GM23338 (cell line): Measurements from ENCODE around the gene SPECC1L. TPM values are rescaled to one million over a fixed set of nuclear protein-coding genes. Genes with fewer than 3 reads are reported as not detected.

Experiments
- ATAC-seq: fragments of 200-7000 bp; cut with Tn5 transposase; 3 replicates; pipeline ENCODE4 v1.9.1; 2020
- DNase-seq: peaks from one replicate; pipeline ENCODE4 v3.0.0-alpha.2; 2015; ENCODE audit warnings: low spot score
- H2AFZ ChIP-seq: fragments of 200-600 bp; sonication (generic); 2 replicates; pipeline ENCODE4 v1.8.0; 2016; ENCODE audit warnings: antibody characterized with exemption, mild to moderate bottlenecking, moderate library complexity
- H3F3A ChIP-seq: fragments of 200-600 bp; sonication (generic); replicated peaks from 2 replicates; pipeline ENCODE4 v1.8.0; 2017; ENCODE audit warnings: antibody characterized with exemption, mixed run types, low read depth
- H3K27ac ChIP-seq: fragments of 200-600 bp; sonication (generic); 2 replicates; pipeline ENCODE4 v1.6.1; 2016; ENCODE audit warnings: low read depth
- H3K27me3 ChIP-seq: fragments of 200-600 bp; sonication (generic); 2 replicates; pipeline ENCODE4 v1.8.0; 2016; ENCODE audit warnings: mild to moderate bottlenecking, mixed run types, moderate library complexity; ENCODE audit not compliant: insufficient read depth
- H3K36me3 ChIP-seq: fragments of 200-600 bp; sonication (generic); 2 replicates; pipeline ENCODE4 v1.8.0; 2016; ENCODE audit warnings: mild to moderate bottlenecking; ENCODE audit not compliant: insufficient read depth
- H3K4me1 ChIP-seq: fragments of 200-600 bp; sonication (generic); 2 replicates; pipeline ENCODE4 v1.8.0; 2016; ENCODE audit warnings: mild to moderate bottlenecking, moderate library complexity; ENCODE audit not compliant: insufficient read depth
- H3K4me2 ChIP-seq: fragments of 200-600 bp; sonication (generic); 2 replicates; pipeline ENCODE4 v1.7.1; 2017; ENCODE audit warnings: mixed run types
- H3K4me3 ChIP-seq: fragments of 200-600 bp; sonication (generic); 2 replicates; pipeline ENCODE4 v1.6.1; 2016; ENCODE audit warnings: mixed run types
- H3K79me2 ChIP-seq: fragments of 200-600 bp; sonication (generic); replicated peaks from 2 replicates; pipeline ENCODE4 v1.8.0; 2017; ENCODE audit warnings: mild to moderate bottlenecking; ENCODE audit not compliant: insufficient read depth
- H3K9me2 ChIP-seq: fragments of 200-600 bp; sonication (generic); 2 replicates; pipeline ENCODE4 v1.8.0; 2017; ENCODE audit not compliant: insufficient read depth
- H4K20me1 ChIP-seq: fragments of 200-600 bp; sonication (generic); replicated peaks from 2 replicates; pipeline ENCODE4 v1.8.0; 2017; ENCODE audit warnings: mild to moderate bottlenecking; ENCODE audit not compliant: insufficient read depth
- H3K27ac Mint-ChIP-seq: 2 replicates; pipeline ENCODE4 v1.8.0; 2020; ENCODE audit warnings: inconsistent platforms, mild to moderate bottlenecking, moderate library complexity, mixed read lengths
- H3K27me3 Mint-ChIP-seq: 3 replicates; pipeline ENCODE4 v1.8.0; 2022; ENCODE audit warnings: low read depth, mild to moderate bottlenecking, moderate library complexity, mixed read lengths, inconsistent platforms; ENCODE audit not compliant: insufficient read depth, poor library complexity
- H3K36me3 Mint-ChIP-seq: 3 replicates; pipeline ENCODE4 v1.8.0; 2021; ENCODE audit warnings: low read depth, mild to moderate bottlenecking, inconsistent platforms, moderate library complexity, mixed read lengths
- H3K4me1 Mint-ChIP-seq: 3 replicates; pipeline ENCODE4 v1.8.0; 2020; ENCODE audit warnings: mild to moderate bottlenecking, inconsistent platforms, mixed read lengths
- H3K4me3 Mint-ChIP-seq: 3 replicates; pipeline ENCODE4 v1.8.0; 2021; ENCODE audit warnings: moderate library complexity, mild to moderate bottlenecking, inconsistent platforms, mixed read lengths
- H3K9me3 Mint-ChIP-seq: 3 replicates; pipeline ENCODE4 v1.8.0; 2020; ENCODE audit warnings: moderate library complexity, mild to moderate bottlenecking, inconsistent platforms, mixed read lengths
- CREB1 ChIP-seq: fragments of 250-450 bp; sonication (Bioruptor Pico); IDR thresholded peaks from 2 replicates; pipeline ENCODE4 v1.5.0; 2020; ENCODE audit warnings: low read depth, mild to moderate bottlenecking, moderate library complexity
- CTCF ChIP-seq, 2 experiments: fragments of 200-600 bp in 1 of 2; sonication (generic) in 1 of 2; conservative IDR thresholded peaks; 2 replicates each; pipeline versions ENCODE4 v1.5.1 to v1.6.1; 2016 to 2017; ENCODE audit warnings: antibody characterized with exemption in 2 of 2, low read depth in 2 of 2, mild to moderate bottlenecking in 2 of 2, moderate library complexity in 1 of 2
- ETS1 ChIP-seq: IDR thresholded peaks from 2 replicates; pipeline ENCODE4 v1.6.1; 2016; ENCODE audit warnings: antibody characterized with exemption
- EZH2 ChIP-seq: fragments of 200-600 bp; sonication (generic); IDR thresholded peaks from one replicate; pipeline ENCODE4 v1.8.0; 2017; ENCODE audit warnings: antibody characterized with exemption, mild to moderate bottlenecking, low read depth; ENCODE audit not compliant: unreplicated experiment
- EZH2phosphoT487 ChIP-seq: fragments of 200-600 bp; sonication (generic); IDR thresholded peaks from one replicate; pipeline ENCODE4 v1.8.1; 2018; ENCODE audit warnings: antibody characterized with exemption; ENCODE audit not compliant: unreplicated experiment
- JUNB ChIP-seq: IDR thresholded peaks from one replicate; pipeline ENCODE4 v1.6.1; 2016; ENCODE audit warnings: antibody characterized with exemption; ENCODE audit not compliant: unreplicated experiment
- NANOG ChIP-seq: IDR thresholded peaks from 2 replicates; pipeline ENCODE4 v1.6.1; 2016; ENCODE audit warnings: antibody characterized with exemption, borderline replicate concordance
- POLR2AphosphoS5 ChIP-seq: IDR thresholded peaks from 2 replicates; pipeline ENCODE4 v1.6.1; 2016; ENCODE audit warnings: antibody characterized with exemption, low read depth
- REST ChIP-seq: IDR thresholded peaks from one replicate; pipeline ENCODE4 v1.6.1; 2018; ENCODE audit warnings: antibody characterized with exemption; ENCODE audit not compliant: unreplicated experiment
- STAT1 ChIP-seq: IDR thresholded peaks from one replicate; pipeline ENCODE4 v1.6.1; 2016; ENCODE audit warnings: antibody characterized with exemption; ENCODE audit not compliant: unreplicated experiment
- ZNF114 ChIP-seq: fragments of 250-450 bp; sonication (Bioruptor Pico); IDR thresholded peaks from 2 replicates; pipeline ENCODE4 v1.5.0; 2020; ENCODE audit warnings: mild to moderate bottlenecking, moderate library complexity
- ZNF331 ChIP-seq: fragments of 250-450 bp; sonication (Bioruptor Pico); IDR thresholded peaks from 2 replicates; pipeline ENCODE4 v1.5.0; 2020; ENCODE audit warnings: low read depth, mild to moderate bottlenecking, moderate library complexity
- ZNF462 ChIP-seq: fragments of 250-450 bp; sonication (Bioruptor Pico); IDR thresholded peaks from 2 replicates; pipeline ENCODE4 v1.5.0; 2020; ENCODE audit warnings: mild to moderate bottlenecking, moderate library complexity
- polyA plus RNA-seq: library from polyadenylated mRNA; unstranded; fragments of >200 nt; fragmentation: Nextera tagmentation; extraction: Ambion mirVana; gene quantifications from 2 replicates; pipeline ENCODE4 v1.2.1, GENCODE V29; 2016
- total RNA-seq: library from RNA; depleted of rRNA; stranded (reverse); fragments of >200 nt; shearing (Covaris generic); gene quantifications from 2 replicates; pipeline ENCODE4 v1.2.3, GENCODE V29; 2014

SPECC1L gene
- total and polyA plus RNA-seq, 2 experiments from 2014 or later, result 24.3 to 44.7 TPM

GRCh38 chr22:24304062-24304675 is 33.5 kb downstream of the SPECC1L start:
- peaks cover 6% of the 10 kb centered on the region; the same call in 1 of the 3 replicates for H3K9me3 Mint-ChIP-seq
- ATAC-seq, result no peak
- Histone ChIP-seq H3K27me3 (no peaks in the 10 kb centered on the region), H2AFZ (no peak overlapping the region), H3K79me2 (peaks cover 88% of the 10 kb centered on the region), H3K4me3 (no peak overlapping the region), H3F3A (no peaks in the 10 kb centered on the region), H3K4me2 (no peak overlapping the region), H3K4me1 (no peaks in the 10 kb centered on the region), H3K27ac (no peak overlapping the region), H3K9me2 (no peaks in the 10 kb centered on the region), H3K36me3 (peaks cover 28% of the 10 kb centered on the region; the same call in 1 of the 2 replicates), H4K20me1 (peaks cover 46% of the 10 kb centered on the region)
- no peak for TF ChIP-seq STAT1
- TF ChIP-seq JUNB, result no peak
- no peak for TF ChIP-seq CTCF (conservative IDR thresholded peaks at IDR 0.05; ENCODE audit: low read depth in 2 of 2)
- TF ChIP-seq EZH2, result no peak
- TF ChIP-seq NANOG, result no peak
- no peak for TF ChIP-seq REST
- no peak for TF ChIP-seq ETS1
- TF ChIP-seq CREB1 (CRISPR knock-in tag), result no peak
- no peak for TF ChIP-seq ZNF114 (CRISPR knock-in tag)
- no peak for TF ChIP-seq ZNF331 (CRISPR knock-in tag)
- no peak for TF ChIP-seq EZH2phosphoT487
- TF ChIP-seq ZNF462 (CRISPR knock-in tag), result no peak
- TF ChIP-seq POLR2AphosphoS5, result no peak
- H3K36me3 Mint-ChIP-seq, result peaks cover 52% of the 10 kb centered on the region
- no peaks in the 10 kb centered on the region for H3K4me1 Mint-ChIP-seq
- peaks cover 3% of the 10 kb centered on the region for H3K27me3 Mint-ChIP-seq
- H3K4me3 Mint-ChIP-seq, result no peak overlapping the region
- H3K27ac Mint-ChIP-seq, result no peak overlapping the region
- DNase-seq, result no peak
